Right kidney (tissue), 1 donor: ENCODE measurements around the gene HAGHL.
"Not testable (repeated sequence)": the region's sequence is repeated elsewhere in the genome, so short reads cannot be mapped to it uniquely, and the experiment has no call there.

Experiments used
- DNase-seq: peaks from one replicate; pipeline ENCODE4 v3.0.0-alpha.2; 2016

Gene HAGHL

GRCh38 chr16:754121-754607 lies 27.3 kb downstream of the HAGHL start:
- DNase-seq = not testable (repeated sequence)

GRCh38 chr16:754656-755055 lies 27.8 kb downstream of the HAGHL start:
- no peak for DNase-seq

- no peak for DNase-seq
These were observed 29.5 kb downstream of the HAGHL start for GRCh38 chr16:756428-756827.

- no peak for DNase-seq
These were observed 32.4 kb downstream of the HAGHL start for GRCh38 chr16:759110-759910.

- no peak for DNase-seq
These were observed 33.2 kb downstream of the HAGHL start for GRCh38 chr16:760065-760464.

- peak; percentile 52 for DNase-seq
These were observed 33.8 kb downstream of the HAGHL start, which contains the start of gene MSLN for GRCh38 chr16:760545-761343. MSLN (plus strand) TSS chr16:760734; CDS start chr16:762681, 1,947 bp downstream.

- DNase-seq = no peak
These were observed 35.0 kb downstream of the HAGHL start for GRCh38 chr16:761625-762513.

- DNase-seq = no peak
These were observed 35.8 kb downstream of the HAGHL start for GRCh38 chr16:762595-763268.

- no peak for DNase-seq
These were observed 36.7 kb downstream of the HAGHL start for GRCh38 chr16:763369-764183.

- DNase-seq = no peak
These were observed 37.4 kb downstream of the HAGHL start for GRCh38 chr16:764184-764750.

GRCh38 chr16:764848-765487 lies 38.1 kb downstream of the HAGHL start:
- DNase-seq = no peak

GRCh38 chr16:765488-765865 lies 38.6 kb downstream of the HAGHL start:
- DNase-seq = no peak

GRCh38 chr16:766008-766819 lies 39.3 kb downstream of the HAGHL start:
- DNase-seq = no peak

GRCh38 chr16:766820-767640 lies 40.1 kb downstream of the HAGHL start:
- DNase-seq = no peak

- DNase-seq = no peak
These were observed 40.9 kb downstream of the HAGHL start for GRCh38 chr16:767743-768235.

GRCh38 chr16:768428-768827 lies 41.5 kb downstream of the HAGHL start:
- no peak for DNase-seq

GRCh38 chr16:769184-769784 lies 42.4 kb downstream of the HAGHL start:
- no peak for DNase-seq

GRCh38 chr16:769934-770333 lies 43.0 kb downstream of the HAGHL start:
- DNase-seq = no peak
